Vagina (tissue), 2 donors: ENCODE data around the gene SETD4. TPM values are rescaled to one million over a fixed set of nuclear protein-coding genes. Genes with fewer than 3 reads are reported as not detected.
A peak's percentile ranks its signal among the peaks of the same experiment; 100 is the strongest.

Source experiments
- DNase-seq, 2 donors: peaks; one replicate each; pipeline ENCODE4 v3.0.0-alpha.2; 2017; ENCODE audit errors: extremely low spot score in 2 of 2
- H3K27ac ChIP-seq: fragments of 200-600 bp; sonication (generic); one replicate; pipeline ENCODE4 v1.5.1; 2019
- H3K27me3 ChIP-seq: fragments of 200-600 bp; sonication (generic); one replicate; pipeline ENCODE4 v1.5.1; 2019
- H3K36me3 ChIP-seq, 2 donors: fragments of 200-600 bp; sonication (generic); one replicate each; pipeline ENCODE4 v1.5.1; 2017 to 2019
- H3K4me1 ChIP-seq: fragments of 200-600 bp; sonication (generic); one replicate; pipeline ENCODE4 v1.5.1; 2019
- H3K4me3 ChIP-seq, 2 donors: fragments of 200-600 bp; sonication (generic); 1 replicate in 1 of 2; 2 replicates in 1 of 2; pipeline ENCODE4 v1.5.1; 2016 to 2019
- H3K9me3 ChIP-seq: fragments of 200-600 bp; sonication (generic); one replicate; pipeline ENCODE4 v1.5.1; 2019
- CTCF ChIP-seq, 3 experiments: fragments of 450-650 bp in 2 of 3; fragments of 200-600 bp in 1 of 3; sonication (generic) in 1 of 3; IDR thresholded peaks; one replicate each; pipeline ENCODE4 v1.5.1; 2017 to 2019; ENCODE audit warnings: antibody characterized with exemption in 3 of 3, mild to moderate bottlenecking in 2 of 3, moderate library complexity in 2 of 3
- POLR2A ChIP-seq, 2 donors: fragments of 450-650 bp; IDR thresholded peaks; one replicate each; pipeline ENCODE4 v1.6.1; 2017; ENCODE audit warnings: antibody characterized with exemption in 2 of 2, mild to moderate bottlenecking in 2 of 2, moderate library complexity in 2 of 2
- POLR2AphosphoS5 ChIP-seq, 2 donors: sonication (generic); formaldehyde crosslinking; IDR thresholded peaks; one replicate each; pipeline ENCODE4 v1.9.0; 2017; ENCODE audit warnings: antibody characterized with exemption in 2 of 2, mild to moderate bottlenecking in 2 of 2, low read depth in 1 of 2; ENCODE audit not compliant: insufficient read depth in 1 of 2
- intact Hi-C: fragments of 100-400 bp; cut with DNase I; formaldehyde crosslinking; loops from one replicate; pipeline ENCODE4 v1.15.1; 2023
- total RNA-seq: library from RNA; depleted of rRNA; stranded (reverse); fragments of >200 nt; gene quantifications from one replicate; pipeline ENCODE4 v1.2.3, GENCODE V29; 2016

The SETD4 gene
- total RNA-seq, 1 donor from 2014 or later = 28.7 TPM

- TF ChIP-seq CTCF (IDR thresholded peaks at IDR 0.05) (no peak), POLR2AphosphoS5 (IDR thresholded peaks at IDR 0.05; ENCODE audit: insufficient read depth in 1 of 2, low read depth in 1 of 2) (peak in 1 of 2 donors; percentile 9)
- Histone ChIP-seq H3K27ac (no peak overlapping the region), H3K4me1 (peaks cover 9% of the 10 kb centered on the region), H3K27me3 (no peaks in the 10 kb centered on the region), H3K4me3 (no peak overlapping the region), H3K9me3 (no peaks in the 10 kb centered on the region), H3K36me3 (no peaks in the 10 kb centered on the region)
- no peak for DNase-seq
- intact Hi-C loops = no loop called here
These were observed 37.3 kb upstream of the SETD4 start for GRCh38 chr21:36097427-36098181.

- H3K36me3 ChIP-seq = no peaks in the 10 kb centered on the region
- no peak overlapping the region for H3K4me3 ChIP-seq
- no peak for TF ChIP-seq POLR2A (IDR thresholded peaks at IDR 0.05)
- no peak for DNase-seq
- peaks cover 9% of the 10 kb centered on the region for H3K4me1 ChIP-seq
- H3K27ac ChIP-seq = no peak overlapping the region
- intact Hi-C loops = no loop called here
- no peaks in the 10 kb centered on the region for H3K27me3 ChIP-seq
- H3K9me3 ChIP-seq = no peaks in the 10 kb centered on the region
These were observed 36.3 kb upstream of the SETD4 start for GRCh38 chr21:36096398-36097290.

- H3K4me3 ChIP-seq = no peak overlapping the region
- no peaks in the 10 kb centered on the region for H3K9me3 ChIP-seq
- peaks cover 9% of the 10 kb centered on the region for H3K4me1 ChIP-seq
- no peaks in the 10 kb centered on the region for H3K27me3 ChIP-seq
- H3K27ac ChIP-seq = no peak overlapping the region
- DNase-seq = no peak
- intact Hi-C loops = no loop called here
- no peak for TF ChIP-seq POLR2A (IDR thresholded peaks at IDR 0.05)
- TF ChIP-seq POLR2AphosphoS5 (IDR thresholded peaks at IDR 0.05; ENCODE audit: insufficient read depth in 1 of 2, low read depth in 1 of 2) = no peak
- H3K36me3 ChIP-seq = no peaks in the 10 kb centered on the region
These were observed 33.2 kb upstream of the SETD4 start for GRCh38 chr21:36093512-36093911.

GRCh38 chr21:36092681-36093080, 32.4 kb upstream of the SETD4 start:
- no peaks in the 10 kb centered on the region for H3K9me3 ChIP-seq
- intact Hi-C loops = no loop called here
- no peaks in the 10 kb centered on the region for H3K36me3 ChIP-seq
- TF ChIP-seq POLR2AphosphoS5 (IDR thresholded peaks at IDR 0.05; ENCODE audit: insufficient read depth in 1 of 2, low read depth in 1 of 2) (no peak), CTCF (IDR thresholded peaks at IDR 0.05) (no peak), POLR2A (IDR thresholded peaks at IDR 0.05) (no peak)
- H3K4me3 ChIP-seq = no peak overlapping the region
- no peaks in the 10 kb centered on the region for H3K27me3 ChIP-seq
- peaks cover 9% of the 10 kb centered on the region for H3K4me1 ChIP-seq
- no peak for DNase-seq
- H3K27ac ChIP-seq = no peak overlapping the region

GRCh38 chr21:36089946-36090345, 29.6 kb upstream of the SETD4 start:
- no peak for DNase-seq
- no peak overlapping the region for H3K4me3 ChIP-seq
- no peaks in the 10 kb centered on the region for H3K27me3 ChIP-seq
- intact Hi-C loops = no loop called here
- H3K9me3 ChIP-seq = no peaks in the 10 kb centered on the region
- H3K36me3 ChIP-seq = no peaks in the 10 kb centered on the region
- TF ChIP-seq POLR2A (IDR thresholded peaks at IDR 0.05) = no peak
- no peak for TF ChIP-seq CTCF (IDR thresholded peaks at IDR 0.05)
- no peak for TF ChIP-seq POLR2AphosphoS5 (IDR thresholded peaks at IDR 0.05; ENCODE audit: insufficient read depth in 1 of 2, low read depth in 1 of 2)
- H3K4me1 ChIP-seq = no peaks in the 10 kb centered on the region
- H3K27ac ChIP-seq = no peak overlapping the region
